ENCODE data around the gene LIMA1. TPM values are rescaled to one million over a fixed set of nuclear protein-coding genes. Genes with fewer than 3 reads are reported as not detected.

The LIMA1 gene
- total RNA-seq, 1 donor from 2014 or later = 115 TPM

DNA sequence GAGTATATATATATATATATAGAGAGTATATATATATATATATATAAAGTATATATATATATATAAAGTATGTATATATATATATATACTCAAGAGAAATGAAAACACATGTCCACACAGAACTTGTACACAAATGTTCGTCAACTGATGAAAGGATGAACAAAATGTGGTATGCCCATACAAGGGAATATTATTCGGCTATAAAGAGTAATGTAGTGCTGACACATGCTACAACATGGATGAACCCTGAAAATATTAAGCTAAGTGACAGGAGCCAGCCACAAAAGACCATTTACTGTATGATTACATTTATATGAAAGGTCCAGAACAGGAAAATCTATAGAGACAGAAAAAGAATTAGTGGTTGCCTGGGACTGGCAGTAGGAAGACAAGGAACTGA is 19.5 kb downstream of the LIMA1 start:
- H3K36me3 Mint-ChIP-seq = peaks cover 10% of the 10 kb centered on the region
- H3K27me3 Mint-ChIP-seq (ENCODE audit: low read depth) = no peaks in the 10 kb centered on the region
- no peak overlapping the region for H3K4me3 Mint-ChIP-seq
- TF ChIP-seq, protein P1, sequence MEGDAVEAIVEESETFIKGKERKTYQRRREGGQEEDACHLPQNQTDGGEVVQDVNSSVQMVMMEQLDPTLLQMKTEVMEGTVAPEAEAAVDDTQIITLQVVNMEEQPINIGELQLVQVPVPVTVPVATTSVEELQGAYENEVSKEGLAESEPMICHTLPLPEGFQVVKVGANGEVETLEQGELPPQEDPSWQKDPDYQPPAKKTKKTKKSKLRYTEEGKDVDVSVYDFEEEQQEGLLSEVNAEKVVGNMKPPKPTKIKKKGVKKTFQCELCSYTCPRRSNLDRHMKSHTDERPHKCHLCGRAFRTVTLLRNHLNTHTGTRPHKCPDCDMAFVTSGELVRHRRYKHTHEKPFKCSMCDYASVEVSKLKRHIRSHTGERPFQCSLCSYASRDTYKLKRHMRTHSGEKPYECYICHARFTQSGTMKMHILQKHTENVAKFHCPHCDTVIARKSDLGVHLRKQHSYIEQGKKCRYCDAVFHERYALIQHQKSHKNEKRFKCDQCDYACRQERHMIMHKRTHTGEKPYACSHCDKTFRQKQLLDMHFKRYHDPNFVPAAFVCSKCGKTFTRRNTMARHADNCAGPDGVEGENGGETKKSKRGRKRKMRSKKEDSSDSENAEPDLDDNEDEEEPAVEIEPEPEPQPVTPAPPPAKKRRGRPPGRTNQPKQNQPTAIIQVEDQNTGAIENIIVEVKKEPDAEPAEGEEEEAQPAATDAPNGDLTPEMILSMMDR (IDR thresholded peaks at IDR 0.05; ENCODE audit: unreplicated experiment) = no peak
- no peak for DNase-seq (ENCODE audit: low spot score in 2 of 2, unreplicated experiment in 2 of 2)
- H3K27ac Mint-ChIP-seq = no peak overlapping the region
- H3K4me1 Mint-ChIP-seq = peaks cover 23% of the 10 kb centered on the region
- peaks cover 7% of the 10 kb centered on the region for H3K9me3 Mint-ChIP-seq

DNA sequence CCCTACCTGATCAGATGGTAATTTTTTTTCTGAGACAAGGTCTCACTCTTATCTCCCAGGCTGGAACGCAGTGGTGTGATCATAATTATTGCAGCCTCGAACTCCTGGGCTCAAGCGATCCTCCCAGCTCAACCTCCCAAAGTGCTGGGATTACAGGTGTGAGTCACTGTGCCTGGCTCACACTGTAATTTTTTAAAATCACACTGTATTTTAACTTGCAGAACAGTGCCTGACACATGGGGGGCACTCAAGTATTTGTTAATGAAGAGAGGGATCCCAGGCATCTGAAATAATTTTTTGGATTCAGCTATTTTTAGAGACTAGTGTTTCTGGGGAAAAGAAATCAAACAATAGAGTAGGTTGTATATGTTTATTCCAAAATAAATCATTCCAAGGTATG is 21.7 kb downstream of the LIMA1 start:
- Mint-ChIP-seq H3K36me3 (peaks cover 10% of the 10 kb centered on the region), H3K9me3 (peaks cover 7% of the 10 kb centered on the region), H3K27me3 (ENCODE audit: low read depth) (no peaks in the 10 kb centered on the region), H3K4me3 (no peak overlapping the region), H3K27ac (no peak overlapping the region), H3K4me1 (peaks cover 32% of the 10 kb centered on the region)
- TF ChIP-seq, protein P1 (IDR thresholded peaks at IDR 0.05; ENCODE audit: unreplicated experiment) = no peak
- no peak for DNase-seq (ENCODE audit: low spot score in 2 of 2, unreplicated experiment in 2 of 2)

DNA sequence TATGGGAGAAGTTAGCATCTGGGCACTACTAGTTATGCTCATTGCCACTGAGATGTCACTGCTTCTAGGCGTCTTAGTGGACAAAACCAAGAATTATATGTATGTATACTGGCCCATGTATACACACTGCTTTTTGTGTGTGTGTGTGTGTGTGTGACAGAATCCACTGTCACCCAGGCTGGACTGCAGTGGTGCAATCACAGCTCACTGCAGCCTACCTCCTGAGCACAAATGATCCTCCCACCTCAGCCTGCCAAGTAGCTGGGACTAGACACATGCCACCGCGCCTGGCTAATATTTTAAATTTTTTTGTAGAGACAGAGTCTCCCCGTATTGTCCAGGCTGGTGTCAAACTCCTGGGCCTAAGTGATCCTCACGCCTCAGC is 25.2 kb downstream of the LIMA1 start:
- H3K4me1 Mint-ChIP-seq = peaks cover 36% of the 10 kb centered on the region
- H3K27ac Mint-ChIP-seq = peak overlapping the region; percentile 64
- H3K27me3 Mint-ChIP-seq (ENCODE audit: low read depth) = no peaks in the 10 kb centered on the region
- H3K9me3 Mint-ChIP-seq = no peaks in the 10 kb centered on the region
- H3K4me3 Mint-ChIP-seq = no peak overlapping the region
- TF ChIP-seq, protein P1 (IDR thresholded peaks at IDR 0.05; ENCODE audit: unreplicated experiment) = no peak
- no peaks in the 10 kb centered on the region for H3K36me3 Mint-ChIP-seq
- no peak for DNase-seq (ENCODE audit: low spot score in 2 of 2, unreplicated experiment in 2 of 2)

DNA sequence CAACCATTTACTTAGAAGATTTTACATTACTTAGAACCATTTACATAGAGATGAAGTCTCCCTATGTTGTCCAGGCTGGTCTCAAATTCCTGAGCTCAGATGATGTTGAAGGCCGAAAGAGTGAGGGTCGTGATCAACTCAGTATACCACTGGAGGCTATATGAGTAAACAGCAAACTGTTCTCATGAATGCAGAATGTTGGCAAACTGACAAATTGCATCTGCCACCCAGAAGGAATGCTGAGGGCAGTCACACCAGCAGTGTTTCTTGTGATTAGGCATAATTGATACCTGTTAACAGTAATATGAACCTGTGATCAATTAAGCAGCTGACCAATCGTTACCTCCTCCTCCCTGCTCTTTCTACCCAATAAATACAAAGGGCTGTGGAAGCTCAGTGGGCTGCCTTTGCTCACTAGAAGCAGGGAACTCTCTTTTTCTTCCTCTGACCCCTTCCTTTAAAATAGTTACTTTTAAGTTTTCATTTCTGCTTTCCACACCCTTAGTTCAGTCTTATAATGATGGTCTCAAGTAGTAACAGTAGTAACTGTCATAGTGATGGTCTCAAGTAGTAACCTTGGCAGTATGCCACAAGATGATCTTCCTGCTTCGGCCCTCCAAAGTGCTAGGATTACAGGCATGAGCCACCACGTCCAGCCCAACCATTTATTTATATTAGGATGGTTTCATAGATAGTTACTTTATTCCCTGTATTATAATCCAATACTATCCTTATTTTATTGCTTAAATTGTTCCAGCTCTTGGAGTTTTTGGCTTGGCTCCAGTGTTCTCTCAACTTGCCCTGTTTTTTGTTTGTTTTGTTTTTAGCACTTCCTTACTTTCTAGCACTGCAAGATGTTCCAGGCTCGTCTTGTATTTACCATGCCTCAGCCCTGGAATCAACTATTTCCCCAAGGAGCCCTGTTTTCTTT is 25.8 kb downstream of the LIMA1 start:
- Mint-ChIP-seq H3K27me3 (ENCODE audit: low read depth) (no peaks in the 10 kb centered on the region), H3K4me3 (no peak overlapping the region), H3K27ac (peak overlapping the region; percentile 64), H3K9me3 (no peaks in the 10 kb centered on the region), H3K36me3 (no peaks in the 10 kb centered on the region), H3K4me1 (peaks cover 41% of the 10 kb centered on the region)
- TF ChIP-seq, protein P1 (IDR thresholded peaks at IDR 0.05; ENCODE audit: unreplicated experiment) = no peak
- DNase-seq (ENCODE audit: low spot score in 2 of 2, unreplicated experiment in 2 of 2) = no peak

DNA sequence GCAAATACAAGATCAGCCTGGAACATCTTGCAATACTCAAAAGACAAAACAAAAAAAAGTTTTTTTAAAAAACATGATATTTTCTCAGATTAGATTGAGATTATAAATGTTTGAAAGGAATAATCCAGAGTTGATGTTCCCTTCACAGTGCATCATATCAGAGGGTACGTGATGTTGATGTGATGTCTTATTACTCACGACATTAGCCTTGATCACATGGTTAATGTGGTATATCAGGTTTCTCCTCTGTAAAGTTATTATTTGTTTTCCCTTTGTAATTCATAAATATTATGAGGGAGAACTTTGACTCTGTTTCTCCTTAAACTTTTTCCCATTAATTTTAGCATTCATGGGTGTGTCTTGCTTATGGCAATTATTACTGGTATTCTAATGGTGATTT is 26.6 kb downstream of the LIMA1 start:
- H3K36me3 Mint-ChIP-seq = no peaks in the 10 kb centered on the region
- H3K4me1 Mint-ChIP-seq = peaks cover 46% of the 10 kb centered on the region
- no peaks in the 10 kb centered on the region for H3K27me3 Mint-ChIP-seq (ENCODE audit: low read depth)
- no peak for DNase-seq (ENCODE audit: low spot score in 2 of 2, unreplicated experiment in 2 of 2)
- no peaks in the 10 kb centered on the region for H3K9me3 Mint-ChIP-seq
- H3K4me3 Mint-ChIP-seq = no peak overlapping the region
- H3K27ac Mint-ChIP-seq = peak overlapping the region; percentile 62
- TF ChIP-seq, protein P1 (IDR thresholded peaks at IDR 0.05; ENCODE audit: unreplicated experiment) = no peak

Data from mesothelial cell of epicardium (in vitro differentiated cells).